ENCODE results near the gene CXCL16. TPM values are rescaled to one million over a fixed set of nuclear protein-coding genes. Genes with fewer than 3 reads are reported as not detected.
"Not testable (repeated sequence)": the region's sequence is repeated elsewhere in the genome, so short reads cannot be mapped to it uniquely, and the experiment has no call there.

The CXCL16 gene
- total RNA-seq, 2 donors from 2014 or later, result 22.6 to 46.3 TPM

GRCh38 chr17:4710693-4711634, 28.8 kb downstream of the CXCL16 start:
- Mint-ChIP-seq H3K9me3 (no peaks in the 10 kb centered on the region), H3K4me3 (peak overlapping the region; percentile 96)
- ATAC-seq, result peak in 1 of 2 donors; percentile 2

DNA sequence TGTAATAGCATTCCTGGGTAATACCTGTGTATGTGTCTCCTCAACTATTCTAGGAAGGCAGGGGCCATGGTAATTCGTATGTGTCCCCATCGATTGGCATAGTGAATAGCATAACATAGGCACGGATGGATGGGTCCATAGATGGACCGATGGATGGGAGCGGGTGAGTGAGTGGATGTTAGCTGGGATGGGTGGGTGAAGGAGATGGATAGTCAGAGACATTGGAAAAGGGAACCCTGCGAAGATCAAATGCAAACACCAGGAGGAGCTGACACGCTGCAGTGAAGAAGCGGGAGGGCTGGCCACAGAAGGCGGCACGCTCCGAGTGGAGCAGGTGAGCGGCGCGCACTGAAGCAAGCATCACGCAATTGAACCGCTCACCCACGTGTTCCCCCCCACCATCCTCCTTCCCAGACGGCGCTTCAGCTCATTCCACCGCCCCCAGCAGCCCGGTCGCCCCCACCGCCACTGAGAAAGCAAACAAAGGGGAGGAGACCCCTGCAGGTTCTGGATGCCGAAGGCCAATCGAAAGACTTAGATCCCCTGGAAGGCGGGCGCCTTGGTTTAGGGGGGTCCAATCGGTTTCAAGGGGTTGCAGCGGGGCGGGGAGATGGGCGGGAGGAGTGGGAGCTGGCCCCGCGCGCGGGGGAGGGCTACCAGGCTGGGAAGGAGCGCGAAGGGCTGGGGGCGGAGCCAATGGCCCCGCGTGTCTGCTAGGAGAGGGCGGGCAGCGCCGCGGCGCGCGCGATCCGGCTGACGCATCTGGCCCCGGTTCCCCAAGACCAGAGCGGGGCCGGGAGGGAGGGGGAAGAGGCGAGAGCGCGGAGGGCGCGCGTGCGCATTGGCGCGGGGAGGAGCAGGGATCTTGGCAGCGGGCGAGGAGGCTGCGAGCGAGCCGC, 29.7 kb downstream of the CXCL16 start, which contains the start of gene ARRB2:
ARRB2 (plus strand) TSS at position 839 of the 899 bp plus-strand sequence. CDS start 90 bp downstream, outside the sequence.
- peaks cover 58 to 66% of the 10 kb centered on the region in 2 donors for H3K4me1 Mint-ChIP-seq (ENCODE audit: low read depth in 2 of 2)
- DNase-seq (ENCODE audit: low spot score) (peak; percentile 100), ATAC-seq (peak; percentile 90 to 91)
- H3K27ac Mint-ChIP-seq, result peak within 1 kb of the TSS; percentile 94 to 99
- H3K36me3 Mint-ChIP-seq, result peaks cover 10% of the 10 kb centered on the region
- no peaks in the 10 kb centered on the region for H3K9me3 Mint-ChIP-seq
- H3K4me3 Mint-ChIP-seq, result peak within 1 kb of the TSS; percentile 96
- H3K27me3 Mint-ChIP-seq, result no peaks in the 10 kb centered on the region

More at GRCh38 chr17:4710693-4711634, 28.8 kb downstream of the CXCL16 start:
- Mint-ChIP-seq H3K4me1 (ENCODE audit: low read depth in 2 of 2) (peaks cover 62 to 67% of the 10 kb centered on the region in 2 donors), H3K27me3 (no peaks in the 10 kb centered on the region), H3K36me3 (peaks cover 16% of the 10 kb centered on the region), H3K27ac (peak overlapping the region; percentile 94 to 99)
- peak; percentile 80 for DNase-seq (ENCODE audit: low spot score)

GRCh38 chr17:4708436-4708835, 31.3 kb downstream of the CXCL16 start:
- H3K9me3 Mint-ChIP-seq, result no peaks in the 10 kb centered on the region
- ATAC-seq (no peak), DNase-seq (ENCODE audit: low spot score) (peak; percentile 75)
- H3K27me3 Mint-ChIP-seq, result no peaks in the 10 kb centered on the region
- peaks cover 56 to 60% of the 10 kb centered on the region in 2 donors for H3K4me1 Mint-ChIP-seq (ENCODE audit: low read depth in 2 of 2)
- H3K27ac Mint-ChIP-seq, result peak overlapping the region; percentile 66 to 81
- peak overlapping the region; percentile 70 for H3K4me3 Mint-ChIP-seq
- H3K36me3 Mint-ChIP-seq, result peaks cover 10% of the 10 kb centered on the region

DNA sequence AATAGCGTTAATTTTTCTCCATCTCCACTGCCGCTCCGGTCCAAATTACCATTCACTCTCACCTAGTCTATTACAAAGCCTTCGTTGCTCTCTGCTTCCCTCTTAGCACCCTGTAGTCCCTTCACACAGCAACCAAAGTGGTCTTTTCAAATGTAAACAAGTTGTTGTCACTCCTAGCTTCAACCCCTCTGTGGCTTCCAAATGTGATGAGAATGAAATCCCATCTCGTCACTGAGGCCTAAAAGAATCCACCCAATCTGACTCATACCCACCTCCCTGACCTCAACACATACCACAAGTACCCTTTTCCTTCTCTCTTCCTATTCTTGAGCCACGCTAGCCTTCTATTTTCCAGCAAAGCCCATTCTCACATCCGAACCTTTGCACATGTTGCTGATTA, 33.6 kb downstream of the CXCL16 start:
- DNase-seq (ENCODE audit: low spot score) (no peak), ATAC-seq (no peak)
- Mint-ChIP-seq H3K27me3 (no peaks in the 10 kb centered on the region), H3K9me3 (no peaks in the 10 kb centered on the region), H3K27ac (peak overlapping the region; percentile 12 to 89), H3K4me1 (ENCODE audit: low read depth in 2 of 2) (peaks cover 61 to 67% of the 10 kb centered on the region in 2 donors), H3K4me3 (peak overlapping the region; percentile 82), H3K36me3 (peaks cover 7% of the 10 kb centered on the region)

- H3K4me3 Mint-ChIP-seq, result peak overlapping the region; percentile 82
- peak overlapping the region; percentile 87 to 89 for H3K27ac Mint-ChIP-seq
- H3K27me3 Mint-ChIP-seq, result no peaks in the 10 kb centered on the region
- ATAC-seq (no peak), DNase-seq (ENCODE audit: low spot score) (no peak)
- H3K36me3 Mint-ChIP-seq, result peaks cover 6% of the 10 kb centered on the region
- no peaks in the 10 kb centered on the region for H3K9me3 Mint-ChIP-seq
- H3K4me1 Mint-ChIP-seq (ENCODE audit: low read depth in 2 of 2), result peaks cover 62 to 67% of the 10 kb centered on the region in 2 donors
These were observed 34.7 kb downstream of the CXCL16 start for GRCh38 chr17:4704991-4705390.

DNA sequence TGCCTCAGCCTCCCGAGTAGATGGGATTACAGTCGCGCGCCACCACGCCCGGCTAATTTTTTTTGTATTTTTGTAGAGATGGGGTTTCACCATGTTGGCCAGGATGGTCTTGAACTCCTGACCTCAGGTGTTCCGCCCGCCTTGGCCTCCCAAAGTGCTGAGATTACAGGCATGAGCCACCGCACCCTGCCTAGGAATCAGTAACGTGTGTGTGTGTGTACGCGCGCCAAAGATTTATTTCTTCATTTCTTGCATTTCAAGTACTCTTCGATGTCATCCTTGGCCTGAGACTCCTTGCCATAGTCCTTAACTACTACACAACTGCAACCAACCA, 35.2 kb downstream of the CXCL16 start:
- H3K27me3 Mint-ChIP-seq; ATAC-seq; H3K9me3 Mint-ChIP-seq; DNase-seq (ENCODE audit: low spot score); H3K36me3 Mint-ChIP-seq: not testable (repeated sequence)
- Mint-ChIP-seq H3K4me1 (ENCODE audit: low read depth in 2 of 2) (peaks cover 58 to 63% of the 10 kb centered on the region in 2 donors), H3K27ac (peak overlapping the region; percentile 87 to 89), H3K4me3 (peak overlapping the region; percentile 82)

GRCh38 chr17:4703330-4703691, 36.4 kb downstream of the CXCL16 start:
- DNase-seq (ENCODE audit: low spot score) (no peak), ATAC-seq (no peak)
- Mint-ChIP-seq H3K27ac (peak overlapping the region; percentile 87 to 89), H3K27me3 (no peaks in the 10 kb centered on the region), H3K9me3 (no peaks in the 10 kb centered on the region), H3K4me1 (ENCODE audit: low read depth in 2 of 2) (peaks cover 50 to 56% of the 10 kb centered on the region in 2 donors), H3K4me3 (peak overlapping the region; percentile 82), H3K36me3 (peaks cover 6% of the 10 kb centered on the region)

GRCh38 chr17:4701116-4701515, 38.6 kb downstream of the CXCL16 start:
- Mint-ChIP-seq H3K9me3 (no peaks in the 10 kb centered on the region), H3K36me3 (peaks cover 9% of the 10 kb centered on the region), H3K4me3 (peak overlapping the region; percentile 82), H3K4me1 (ENCODE audit: low read depth in 2 of 2) (peaks cover 46 to 55% of the 10 kb centered on the region in 2 donors), H3K27me3 (no peaks in the 10 kb centered on the region), H3K27ac (peak overlapping the region; percentile 87 to 89)
- ATAC-seq (no peak), DNase-seq (ENCODE audit: low spot score) (no peak)

DNA sequence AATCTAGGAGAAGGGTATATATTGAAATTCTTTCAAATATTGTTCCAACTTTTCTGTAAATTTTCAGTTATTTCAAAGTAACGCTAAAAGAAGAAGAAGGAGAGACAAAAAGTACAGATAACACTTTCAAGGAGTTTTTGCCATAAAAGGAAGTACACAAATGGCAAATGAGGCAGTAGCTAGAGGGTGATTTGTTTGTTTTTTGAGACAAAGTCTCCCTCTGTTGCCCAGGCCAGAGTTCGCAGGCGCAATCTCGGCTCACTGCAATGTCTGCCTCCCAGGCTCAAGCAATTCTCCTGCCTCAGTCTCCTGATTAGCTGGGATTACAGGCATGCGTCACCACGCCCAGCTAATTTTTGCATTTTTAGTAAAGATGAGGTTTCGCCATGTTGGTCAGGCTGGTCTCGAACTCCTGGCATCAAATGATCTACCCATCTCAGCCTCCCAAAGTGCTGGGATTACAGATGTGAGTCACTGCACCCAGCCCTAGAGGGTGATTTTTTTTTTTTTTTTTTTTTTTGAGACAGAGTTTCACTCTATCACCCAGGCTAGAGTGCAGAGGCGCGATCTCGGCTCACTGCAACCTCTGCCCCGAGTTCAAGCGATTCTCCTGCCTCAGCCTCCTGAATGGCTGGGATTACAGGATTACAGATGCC, 40.2 kb downstream of the CXCL16 start:
- not testable (repeated sequence) for H3K9me3 Mint-ChIP-seq; H3K4me3 Mint-ChIP-seq; ATAC-seq; DNase-seq (ENCODE audit: low spot score); H3K27ac Mint-ChIP-seq; H3K27me3 Mint-ChIP-seq; H3K36me3 Mint-ChIP-seq
- H3K4me1 Mint-ChIP-seq (ENCODE audit: low read depth in 2 of 2), result peaks cover 39 to 47% of the 10 kb centered on the region in 2 donors

GRCh38 chr17:4696437-4696805, 43.3 kb downstream of the CXCL16 start:
- DNase-seq (ENCODE audit: low spot score) (no peak), ATAC-seq (peak; percentile 88 to 89)
- peaks cover 25 to 30% of the 10 kb centered on the region in 2 donors for H3K4me1 Mint-ChIP-seq (ENCODE audit: low read depth in 2 of 2)
- peak overlapping the region; percentile 67 for H3K4me3 Mint-ChIP-seq
- no peaks in the 10 kb centered on the region for H3K9me3 Mint-ChIP-seq
- H3K36me3 Mint-ChIP-seq, result peaks cover 7% of the 10 kb centered on the region
- peak overlapping the region; percentile 78 to 80 for H3K27ac Mint-ChIP-seq
- no peaks in the 10 kb centered on the region for H3K27me3 Mint-ChIP-seq

- Mint-ChIP-seq H3K4me3 (no peak overlapping the region), H3K27me3 (no peaks in the 10 kb centered on the region), H3K27ac (peak overlapping the region in 1 of 2 donors; percentile 58), H3K36me3 (peaks cover 24% of the 10 kb centered on the region), H3K4me1 (ENCODE audit: low read depth in 2 of 2) (peaks cover 30 to 41% of the 10 kb centered on the region in 2 donors), H3K9me3 (no peaks in the 10 kb centered on the region)
- ATAC-seq (no peak), DNase-seq (ENCODE audit: low spot score) (no peak)
These were observed 46.3 kb downstream of the CXCL16 start for GRCh38 chr17:4693416-4693815.

DNA sequence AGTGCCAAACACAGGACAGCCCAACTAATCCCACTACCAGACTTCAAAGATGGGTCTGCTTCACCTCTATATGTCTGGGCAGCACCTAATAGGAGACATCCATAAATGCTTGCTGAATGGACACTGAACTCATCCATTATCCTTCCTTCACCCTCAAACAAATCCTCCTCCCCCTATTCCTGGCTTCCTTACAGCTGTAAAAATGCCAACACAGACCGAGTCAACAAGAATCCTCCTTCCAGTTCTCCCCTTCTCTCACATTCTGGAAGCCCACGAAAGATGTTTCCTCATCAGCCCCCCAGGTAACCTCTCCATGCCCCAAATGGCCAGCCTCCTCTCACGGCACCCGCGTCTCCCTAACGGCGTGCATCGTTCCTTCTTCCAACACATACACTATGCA, 48.0 kb downstream of the CXCL16 start:
- peaks cover 31% of the 10 kb centered on the region for H3K36me3 Mint-ChIP-seq
- peaks cover 33 to 41% of the 10 kb centered on the region in 2 donors for H3K4me1 Mint-ChIP-seq (ENCODE audit: low read depth in 2 of 2)
- H3K4me3 Mint-ChIP-seq, result no peak overlapping the region
- no peaks in the 10 kb centered on the region for H3K27me3 Mint-ChIP-seq
- no peak for ATAC-seq
- no peak for DNase-seq (ENCODE audit: low spot score)
- H3K9me3 Mint-ChIP-seq, result no peaks in the 10 kb centered on the region
- H3K27ac Mint-ChIP-seq, result no peak overlapping the region

DNA sequence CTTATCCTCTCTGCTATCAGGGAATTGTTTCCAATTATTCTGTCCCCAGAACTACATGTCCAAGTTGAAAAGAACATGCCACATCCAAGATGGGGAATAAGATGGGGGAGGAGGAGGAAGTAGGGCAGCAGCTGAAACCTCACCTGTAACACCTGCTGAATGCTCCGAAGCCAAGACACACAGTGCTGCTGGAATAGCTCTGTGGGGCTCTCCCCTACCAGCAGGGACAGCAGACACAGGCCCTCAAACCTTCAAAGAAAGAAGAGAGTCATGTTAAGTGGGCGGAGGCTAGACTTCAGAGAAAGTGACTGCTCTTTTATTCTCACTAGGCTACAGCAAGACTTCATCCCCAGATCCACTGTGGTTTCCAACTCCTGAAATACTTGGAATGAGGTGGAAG, 49.0 kb downstream of the CXCL16 start:
- no peaks in the 10 kb centered on the region for H3K9me3 Mint-ChIP-seq
- ATAC-seq, result no peak
- H3K27ac Mint-ChIP-seq, result no peak overlapping the region
- no peak overlapping the region for H3K4me3 Mint-ChIP-seq
- H3K36me3 Mint-ChIP-seq, result peaks cover 28% of the 10 kb centered on the region
- H3K27me3 Mint-ChIP-seq, result no peaks in the 10 kb centered on the region
- no peak for DNase-seq (ENCODE audit: low spot score)
- peaks cover 24 to 32% of the 10 kb centered on the region in 2 donors for H3K4me1 Mint-ChIP-seq (ENCODE audit: low read depth in 2 of 2)
